SU-DHL-6 (cell line): Measurements from ENCODE around the gene ADAT3.

Source experiments
- H2AFZ ChIP-seq: fragments of 200-600 bp; sonication (generic); 2 replicates; pipeline ENCODE4 v1.6.1; 2014; ENCODE audit warnings: low read depth, mild to moderate bottlenecking, moderate library complexity, mixed read lengths, antibody characterized with exemption, low read length; ENCODE audit not compliant: severe bottlenecking
- H3F3A ChIP-seq: fragments of 200-600 bp; shearing (Covaris generic); 2 replicates; pipeline ENCODE4 v1.6.0; 2016; ENCODE audit warnings: antibody characterized with exemption, mild to moderate bottlenecking; ENCODE audit not compliant: insufficient read depth
- H3K27ac ChIP-seq: fragments of 200-600 bp; sonication (generic); 2 replicates; pipeline ENCODE4 v1.5.1; 2016; ENCODE audit warnings: low read depth, mild to moderate bottlenecking, low read length, moderate library complexity, mixed read lengths
- H3K27me3 ChIP-seq: fragments of 200-600 bp; sonication (generic), shearing (Covaris generic); 2 replicates; pipeline ENCODE4 v1.6.0; 2014; ENCODE audit warnings: mild to moderate bottlenecking, low read length
- H3K36me3 ChIP-seq: fragments of 200-600 bp; sonication (generic); 2 replicates; pipeline ENCODE4 v1.6.1; 2014; ENCODE audit warnings: mild to moderate bottlenecking, low read length, mixed read lengths
- H3K4me2 ChIP-seq: fragments of 300-600, 200-600 bp; shearing (Covaris generic), sonication (generic); 2 replicates; pipeline ENCODE4 v1.6.0; 2014; ENCODE audit warnings: low read length, low read depth, mild to moderate bottlenecking; ENCODE audit not compliant: poor library complexity, severe bottlenecking
- H3K4me3 ChIP-seq: fragments of 200-600 bp; sonication (generic); 2 replicates; pipeline ENCODE4 v1.5.1; 2014; ENCODE audit warnings: antibody characterized with exemption, low read length, mild to moderate bottlenecking, mixed read lengths; ENCODE audit not compliant: insufficient read depth, poor library complexity, severe bottlenecking
- H3K79me2 ChIP-seq: fragments of 200-600 bp; sonication (generic); 2 replicates; pipeline ENCODE4 v1.6.1; 2014; ENCODE audit warnings: mild to moderate bottlenecking, low read length, moderate library complexity; ENCODE audit not compliant: insufficient read depth
- H3K9ac ChIP-seq: fragments of 200-600 bp; sonication (generic); 2 replicates; pipeline ENCODE4 v1.7.0; 2014; ENCODE audit warnings: mild to moderate bottlenecking, low read length
- H3K9me2 ChIP-seq: fragments of 200-600 bp; sonication (generic); replicated peaks from 2 replicates; pipeline ENCODE4 v1.6.1; 2014; ENCODE audit warnings: low read length; ENCODE audit not compliant: insufficient read depth
- H3K9me3 ChIP-seq: fragments of 200-600 bp; sonication (generic); 2 replicates; pipeline ENCODE4 v1.6.1; 2014; ENCODE audit warnings: low read length, mixed read lengths; ENCODE audit not compliant: insufficient read depth
- H4K20me1 ChIP-seq: fragments of 200-600 bp; sonication (generic); 2 replicates; pipeline ENCODE4 v1.6.1; 2014; ENCODE audit warnings: low read depth, mild to moderate bottlenecking, antibody characterized with exemption, low read length, moderate library complexity, mixed read lengths
- CTCF ChIP-seq: fragments of 200-600 bp; sonication (generic); IDR thresholded peaks from one replicate; pipeline ENCODE4 v1.5.1; 2017; ENCODE audit warnings: antibody characterized with exemption, mild to moderate bottlenecking, low read length, moderate library complexity; ENCODE audit not compliant: insufficient read depth, poor library complexity, severe bottlenecking
- EZH2phosphoT487 ChIP-seq: fragments of 200-600 bp; sonication (generic), shearing (Covaris generic); conservative IDR thresholded peaks from 2 replicates; pipeline ENCODE4 v1.6.1; 2018; ENCODE audit warnings: mild to moderate bottlenecking, antibody characterized with exemption, low read length, moderate library complexity, mixed read lengths

The ADAT3 gene

GRCh38 chr19:1914826-1915341 lies 9.7 kb downstream of the ADAT3 start:
- H3K9ac ChIP-seq = no peak overlapping the region
- H3K36me3 ChIP-seq = no peaks in the 10 kb centered on the region
- no peak for TF ChIP-seq CTCF
- no peak for TF ChIP-seq EZH2phosphoT487
- peaks cover 31% of the 10 kb centered on the region for H3K79me2 ChIP-seq
- no peak overlapping the region for H2AFZ ChIP-seq
- no peaks in the 10 kb centered on the region for H3K27me3 ChIP-seq
- no peaks in the 10 kb centered on the region for H3F3A ChIP-seq
- H3K27ac ChIP-seq = no peak overlapping the region
- H3K9me2 ChIP-seq = no peaks in the 10 kb centered on the region
- no peak overlapping the region for H3K4me2 ChIP-seq
- H4K20me1 ChIP-seq = no peaks in the 10 kb centered on the region
- H3K9me3 ChIP-seq = no peaks in the 10 kb centered on the region
- H3K4me3 ChIP-seq = no peak overlapping the region

DNA sequence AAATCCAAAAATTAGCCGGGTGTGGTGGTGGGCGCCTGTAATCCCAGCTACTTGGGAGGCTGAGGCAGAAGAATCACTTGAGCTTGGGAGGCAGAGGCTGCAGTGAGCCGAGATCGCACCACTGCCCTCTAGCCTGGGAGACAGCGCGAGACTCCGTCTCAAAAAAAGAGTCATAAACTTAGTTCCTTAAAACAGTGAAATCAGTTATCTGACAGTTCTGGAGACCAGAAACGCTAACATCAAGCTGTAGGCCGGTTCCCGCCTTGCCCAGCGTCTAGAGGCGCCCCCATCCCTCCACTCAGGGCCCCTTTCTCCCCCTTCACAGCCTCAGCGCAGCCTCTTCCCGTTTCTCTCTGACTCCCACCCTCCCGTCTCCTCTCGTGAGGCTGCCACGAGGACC lies 11.9 kb downstream of the ADAT3 start:
- Histone ChIP-seq H3K36me3 (no peaks in the 10 kb centered on the region), H3K79me2 (peaks cover 10% of the 10 kb centered on the region), H4K20me1 (no peaks in the 10 kb centered on the region), H3F3A (no peaks in the 10 kb centered on the region), H3K9me2 (no peaks in the 10 kb centered on the region), H3K9ac (no peak overlapping the region), H2AFZ (no peak overlapping the region), H3K9me3 (no peaks in the 10 kb centered on the region), H3K4me2 (no peak overlapping the region), H3K27me3 (no peaks in the 10 kb centered on the region), H3K4me3 (no peak overlapping the region), H3K27ac (no peak overlapping the region)
- TF ChIP-seq CTCF = no peak
- no peak for TF ChIP-seq EZH2phosphoT487

- TF ChIP-seq EZH2phosphoT487 (no peak), CTCF (no peak)
- Histone ChIP-seq H3F3A (no peaks in the 10 kb centered on the region), H3K27me3 (no peaks in the 10 kb centered on the region), H3K36me3 (no peaks in the 10 kb centered on the region), H3K9me3 (no peaks in the 10 kb centered on the region), H3K79me2 (peaks cover 8% of the 10 kb centered on the region), H4K20me1 (no peaks in the 10 kb centered on the region), H3K4me2 (no peak overlapping the region), H2AFZ (no peak overlapping the region), H3K27ac (no peak overlapping the region), H3K9ac (no peak overlapping the region), H3K4me3 (no peak overlapping the region), H3K9me2 (no peaks in the 10 kb centered on the region)
These were observed 12.7 kb downstream of the ADAT3 start for GRCh38 chr19:1917926-1918325.
